Rectal smooth muscle tissue (tissue), 1 donor: Measurements from ENCODE around the gene C19orf53.

Source experiments
- H3K27ac ChIP-seq: one replicate; pipeline ENCODE4 v1.7.0; 2013; ENCODE audit warnings: low read depth, low read length, inconsistent platforms
- H3K27me3 ChIP-seq: one replicate; pipeline ENCODE4 v1.7.0; 2013; ENCODE audit warnings: low read length; ENCODE audit not compliant: control insufficient read depth, insufficient read depth
- H3K36me3 ChIP-seq: one replicate; pipeline ENCODE4 v1.7.0; 2013; ENCODE audit warnings: low read length; ENCODE audit not compliant: control insufficient read depth, insufficient read depth
- H3K4me1 ChIP-seq: one replicate; pipeline ENCODE4 v1.7.0; 2013; ENCODE audit warnings: low read length; ENCODE audit not compliant: control insufficient read depth, insufficient read depth
- H3K4me3 ChIP-seq: one replicate; pipeline ENCODE4 v1.7.0; 2013; ENCODE audit warnings: low read length
- H3K9ac ChIP-seq: one replicate; pipeline ENCODE4 v1.7.0; 2013; ENCODE audit warnings: low read length

Gene C19orf53

GRCh38 chr19:13825489-13826441 lies 51.5 kb downstream of the C19orf53 start:
- Histone ChIP-seq H3K36me3 (no peaks in the 10 kb centered on the region), H3K4me3 (no peak overlapping the region), H3K9ac (no peak overlapping the region), H3K27me3 (no peaks in the 10 kb centered on the region), H3K4me1 (no peaks in the 10 kb centered on the region), H3K27ac (no peak overlapping the region)

- Histone ChIP-seq H3K4me3 (no peak overlapping the region), H3K27ac (no peak overlapping the region), H3K27me3 (no peaks in the 10 kb centered on the region), H3K36me3 (no peaks in the 10 kb centered on the region), H3K4me1 (no peaks in the 10 kb centered on the region), H3K9ac (no peak overlapping the region)
These were observed 52.5 kb downstream of the C19orf53 start for GRCh38 chr19:13826652-13827235.

- no peaks in the 10 kb centered on the region for H3K27me3 ChIP-seq
- H3K4me3 ChIP-seq = no peak overlapping the region
- H3K36me3 ChIP-seq = no peaks in the 10 kb centered on the region
These were observed 53.4 kb downstream of the C19orf53 start for GRCh38 chr19:13827656-13828055.

More at GRCh38 chr19:13827656-13828055, 53.4 kb downstream of the C19orf53 start:
- Histone ChIP-seq H3K27ac (no peak overlapping the region), H3K4me1 (no peaks in the 10 kb centered on the region), H3K9ac (no peak overlapping the region)
